Neuronal stem cell (in vitro differentiated cells): ENCODE measurements around the gene GOLGA8J.
"Not testable (repeated sequence)": the region's sequence is repeated elsewhere in the genome, so short reads cannot be mapped to it uniquely, and the experiment has no call there.

Source experiments
- DNase-seq: peaks from one replicate; pipeline ENCODE4 v3.0.0-alpha.2; 2013; ENCODE audit warnings: low spot score
- H2AFZ ChIP-seq: one replicate; pipeline ENCODE4 v1.6.1; 2013; ENCODE audit warnings: mild to moderate bottlenecking, low read length, inconsistent platforms
- H2AK5ac ChIP-seq: 2 replicates; pipeline ENCODE4 v1.6.1; 2013; ENCODE audit warnings: low read depth, mild to moderate bottlenecking, inconsistent platforms, low read length, moderate library complexity, mixed read lengths
- H2BK120ac ChIP-seq: 2 replicates; pipeline ENCODE4 v1.6.1; 2013; ENCODE audit warnings: low read depth, mild to moderate bottlenecking, inconsistent platforms, low read length, moderate library complexity, mixed read lengths
- H2BK12ac ChIP-seq: one replicate; pipeline ENCODE4 v1.6.1; 2013; ENCODE audit warnings: low read length, inconsistent platforms
- H2BK15ac ChIP-seq: 2 replicates; pipeline ENCODE4 v1.6.1; 2013; ENCODE audit warnings: mild to moderate bottlenecking, low read length, inconsistent platforms, mixed read lengths
- H2BK5ac ChIP-seq: one replicate; pipeline ENCODE4 v1.6.1; 2013; ENCODE audit warnings: inconsistent platforms, mild to moderate bottlenecking, low read length, moderate library complexity
- H3K14ac ChIP-seq: one replicate; pipeline ENCODE4 v1.6.1; 2013; ENCODE audit warnings: low read length, inconsistent platforms
- H3K18ac ChIP-seq: 2 replicates; pipeline ENCODE4 v1.6.1; 2013; ENCODE audit warnings: low read length, inconsistent platforms
- H3K23ac ChIP-seq: 2 replicates; pipeline ENCODE4 v1.6.1; 2013; ENCODE audit warnings: low read depth, mild to moderate bottlenecking, mixed read lengths, low read length, inconsistent platforms; ENCODE audit not compliant: poor library complexity
- H3K27ac ChIP-seq: replicated peaks from 3 replicates; pipeline ENCODE4 v1.5.1; 2013; ENCODE audit warnings: low read length, inconsistent platforms
- H3K27me3 ChIP-seq, 3 experiments: 2 replicates each; pipeline ENCODE4 v1.6.1; 2013; ENCODE audit warnings: low read length in 3 of 3, mild to moderate bottlenecking in 2 of 3, inconsistent platforms in 1 of 3, low read depth in 1 of 3, mixed read lengths in 1 of 3, moderate library complexity in 1 of 3; ENCODE audit not compliant: control insufficient read depth in 3 of 3, insufficient read depth in 3 of 3
- H3K36me3 ChIP-seq, 2 donors: replicated peaks in 1 of 2; 2 replicates each; pipeline ENCODE4 v1.6.1; 2013; ENCODE audit warnings: low read length in 2 of 2; ENCODE audit not compliant: control insufficient read depth in 2 of 2, insufficient read depth in 2 of 2
- H3K4ac ChIP-seq: 2 replicates; pipeline ENCODE4 v1.6.1; 2013; ENCODE audit warnings: inconsistent platforms, mild to moderate bottlenecking, low read length, moderate library complexity
- H3K4me1 ChIP-seq, 2 donors: 1 replicate in 1 of 2; 2 replicates in 1 of 2; pipeline ENCODE4 v1.6.1; 2013; ENCODE audit warnings: low read length in 2 of 2, low read depth in 1 of 2; ENCODE audit not compliant: control insufficient read depth in 2 of 2, insufficient read depth in 1 of 2
- H3K4me2 ChIP-seq: one replicate; pipeline ENCODE4 v1.6.1; 2013; ENCODE audit warnings: mild to moderate bottlenecking, low read length, inconsistent platforms; ENCODE audit not compliant: insufficient read depth, poor library complexity, severe bottlenecking
- H3K4me3 ChIP-seq, 2 donors: 2 replicates each; pipeline ENCODE4 v1.5.1; 2013; ENCODE audit warnings: low read length in 2 of 2, mild to moderate bottlenecking in 2 of 2, inconsistent platforms in 1 of 2, moderate library complexity in 1 of 2
- H3K79me1 ChIP-seq: one replicate; pipeline ENCODE4 v1.6.1; 2013; ENCODE audit warnings: low read depth, mild to moderate bottlenecking, inconsistent platforms, low read length, moderate library complexity
- H3K9ac ChIP-seq: one replicate; pipeline ENCODE4 v1.6.1; 2013; ENCODE audit warnings: mild to moderate bottlenecking, low read depth, low read length, inconsistent platforms; ENCODE audit not compliant: poor library complexity
- H3K9me3 ChIP-seq, 2 donors: replicated peaks in 1 of 2; 2 replicates each; pipeline versions ENCODE3 to v1.6.1; 2013; ENCODE audit warnings: low read length in 2 of 2, mild to moderate bottlenecking in 2 of 2, inconsistent platforms in 1 of 2, low read depth in 1 of 2, mixed read lengths in 1 of 2, moderate library complexity in 1 of 2; ENCODE audit not compliant: control insufficient read depth in 2 of 2, insufficient read depth in 1 of 2
- H4K8ac ChIP-seq: one replicate; pipeline ENCODE4 v1.6.1; 2013; ENCODE audit warnings: low read depth, mild to moderate bottlenecking, inconsistent platforms, low read length, moderate library complexity
- H4K91ac ChIP-seq: one replicate; pipeline ENCODE4 v1.6.1; 2013; ENCODE audit warnings: low read length, low read depth, mild to moderate bottlenecking, inconsistent platforms; ENCODE audit not compliant: poor library complexity
- WGBS, 2 donors: extraction: QIAGEN DNeasy Blood & Tissue Kit; methylation state at CpG; one replicate each; pipeline ENCODE4 v1.1.7; 2013; ENCODE audit warnings: missing lambda C conversion rate in 2 of 2, mixed read lengths in 1 of 2; ENCODE audit not compliant: insufficient read length in 2 of 2, insufficient replicate concordance in 1 of 2; ENCODE audit errors: extremely low coverage in 2 of 2; 5-methylcytosine and 5-hydroxymethylcytosine counted together

Gene GOLGA8J

DNA sequence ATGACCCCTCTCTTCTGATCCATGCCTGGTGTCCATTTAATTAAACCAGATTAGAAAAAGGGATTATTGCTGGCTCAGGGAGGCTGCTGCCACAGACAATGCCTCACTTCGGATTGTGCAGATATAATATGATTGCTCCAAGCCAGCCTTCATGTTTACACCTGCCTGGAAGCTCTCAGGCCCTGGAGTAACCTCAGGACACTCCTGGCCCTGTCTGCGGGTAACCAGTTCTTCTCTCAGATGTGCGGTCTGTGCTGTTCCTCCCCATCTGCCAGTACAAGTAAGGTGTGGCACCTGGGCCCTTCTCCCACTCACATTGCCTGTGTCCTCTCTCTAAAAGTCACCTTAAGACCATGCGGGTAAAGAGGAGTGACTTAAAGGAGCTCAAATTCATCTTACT lies 8.8 kb upstream of the GOLGA8J start:
- H3K4me2 ChIP-seq: no peak overlapping the region
- H4K8ac ChIP-seq: no peak overlapping the region
- H3K23ac ChIP-seq: no peak overlapping the region
- no peak overlapping the region for H3K4me3 ChIP-seq
- no peak overlapping the region for H3K18ac ChIP-seq
- H4K91ac ChIP-seq: no peak overlapping the region
- no peak overlapping the region for H2BK15ac ChIP-seq
- H3K4me1 ChIP-seq: no peaks in the 10 kb centered on the region
- H3K36me3 ChIP-seq: no peaks in the 10 kb centered on the region
- no peak overlapping the region for H2BK120ac ChIP-seq
- H3K9me3 ChIP-seq: no peaks in the 10 kb centered on the region
- H2AK5ac ChIP-seq: no peak overlapping the region
- H3K27ac ChIP-seq: no peak overlapping the region
- no peak overlapping the region for H2BK5ac ChIP-seq
- WGBS, 2 donors: no CpG with 5 or more reads among the region's 4 CpGs
- H3K4ac ChIP-seq: no peak overlapping the region
- no peak overlapping the region for H3K14ac ChIP-seq
- H2BK12ac ChIP-seq: no peak overlapping the region
- DNase-seq: no peak
- no peak overlapping the region for H3K9ac ChIP-seq
- H2AFZ ChIP-seq: no peak overlapping the region
- H3K27me3 ChIP-seq: no peaks in the 10 kb centered on the region
- H3K79me1 ChIP-seq: no peaks in the 10 kb centered on the region

DNA sequence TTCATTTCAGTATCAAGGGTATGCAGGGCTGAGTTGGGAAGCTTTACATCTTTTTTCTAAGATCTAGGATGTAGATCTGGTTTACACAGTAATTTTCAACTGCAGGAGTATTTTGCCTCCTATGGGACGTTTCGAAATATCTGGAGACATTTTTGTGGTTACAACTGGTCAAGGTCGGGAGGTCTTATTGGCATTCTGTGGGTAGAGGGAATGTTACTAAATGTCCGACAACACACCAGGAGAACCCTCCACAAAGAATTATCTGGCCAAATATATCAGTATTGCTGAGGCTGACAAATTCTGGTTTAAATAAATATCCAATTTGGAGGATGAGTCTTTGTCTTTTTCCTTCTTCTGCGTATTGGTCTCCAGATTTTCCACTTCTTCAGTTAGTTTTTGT lies 1.9 kb upstream of the GOLGA8J start:
- not testable (repeated sequence) for H3K4me3 ChIP-seq, H3K4me1 ChIP-seq, H3K4ac ChIP-seq, H2BK120ac ChIP-seq, H2AK5ac ChIP-seq, H4K8ac ChIP-seq, H3K4me2 ChIP-seq, H4K91ac ChIP-seq, H2BK15ac ChIP-seq, H3K9ac ChIP-seq, H3K9me3 ChIP-seq, H3K14ac ChIP-seq, H3K27ac ChIP-seq, H3K18ac ChIP-seq, H2BK5ac ChIP-seq, H2AFZ ChIP-seq, H3K79me1 ChIP-seq, H3K36me3 ChIP-seq, DNase-seq, H2BK12ac ChIP-seq, H3K27me3 ChIP-seq, H3K23ac ChIP-seq
- WGBS, 2 donors: no CpG with 5 or more reads among the region's 5 CpGs

DNA sequence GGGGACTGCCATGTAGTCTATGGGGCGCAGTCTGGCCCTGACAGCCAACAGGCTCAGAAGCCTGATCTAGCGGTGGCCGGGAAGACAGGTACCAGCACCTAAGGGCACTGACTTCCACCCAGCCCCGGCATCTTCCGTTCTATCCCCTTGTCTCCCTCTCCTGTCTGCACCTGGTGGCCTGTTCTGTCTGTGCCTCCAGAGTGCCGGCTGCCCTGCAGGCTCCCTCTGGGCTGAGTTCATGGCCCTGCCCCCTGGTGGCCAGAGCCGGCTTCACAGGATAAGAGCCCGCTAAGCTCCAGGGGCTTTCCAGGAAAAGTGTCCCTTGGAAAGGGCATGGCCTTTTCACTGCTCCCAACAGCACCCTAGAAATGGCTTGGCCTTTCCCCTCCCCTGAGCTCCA lies 15.1 kb downstream of the GOLGA8J start:
- not testable (repeated sequence) for H2BK15ac ChIP-seq

DNA sequence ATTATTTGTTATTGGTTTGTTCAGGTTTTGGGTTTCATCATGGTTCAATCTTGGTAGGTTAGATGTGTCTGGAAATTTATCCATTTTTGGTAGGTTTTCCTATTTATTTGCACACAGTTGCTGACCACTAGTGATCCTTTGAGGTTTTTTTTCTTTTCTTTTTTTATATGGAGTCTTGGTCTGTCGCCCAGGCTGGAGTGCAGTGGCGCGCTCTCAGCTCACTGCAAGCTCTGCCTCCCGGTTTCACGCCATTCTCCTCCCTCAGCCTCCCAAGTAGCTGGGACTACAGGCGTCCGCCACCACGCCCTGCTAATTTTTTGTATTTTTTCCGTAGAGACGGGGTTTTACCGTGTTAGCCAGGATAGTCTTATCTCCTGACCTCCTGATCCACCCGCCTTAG lies 20.1 kb downstream of the GOLGA8J start:
- H3K4me2 ChIP-seq, H2AK5ac ChIP-seq, H3K4me3 ChIP-seq, DNase-seq, H4K8ac ChIP-seq, H4K91ac ChIP-seq, H3K79me1 ChIP-seq, H2BK12ac ChIP-seq, H3K27ac ChIP-seq, H3K18ac ChIP-seq, H3K9ac ChIP-seq, H2BK5ac ChIP-seq, H2BK120ac ChIP-seq, H3K14ac ChIP-seq, H3K4me1 ChIP-seq, H3K23ac ChIP-seq, H2BK15ac ChIP-seq, H3K27me3 ChIP-seq, H3K36me3 ChIP-seq, H3K9me3 ChIP-seq, H3K4ac ChIP-seq, H2AFZ ChIP-seq: not testable (repeated sequence)
- no CpG with 5 or more reads among the region's 12 CpGs for WGBS, 2 donors

More for the DNA sequence above, 15.1 kb downstream of the GOLGA8J start:
- H2BK120ac ChIP-seq, H3K9ac ChIP-seq, H3K9me3 ChIP-seq, H2AK5ac ChIP-seq, H3K27ac ChIP-seq, H3K4ac ChIP-seq, DNase-seq, H2BK5ac ChIP-seq, H3K27me3 ChIP-seq, H3K23ac ChIP-seq, H3K14ac ChIP-seq, H2AFZ ChIP-seq, H3K4me3 ChIP-seq, H3K4me1 ChIP-seq, H2BK12ac ChIP-seq, H3K18ac ChIP-seq, H4K8ac ChIP-seq, H4K91ac ChIP-seq, H3K79me1 ChIP-seq, H3K36me3 ChIP-seq, H3K4me2 ChIP-seq: not testable (repeated sequence)
- whole genome bisulfite sequencing, 2 donors: no CpG with 5 or more reads among the region's 8 CpGs
